ENCODE data around the gene DERL2.
A peak's percentile ranks its signal among the peaks of the same experiment; 100 is the strongest.

The DERL2 gene

GRCh38 chr17:5506307-5506706 is 20.3 kb upstream of the DERL2 start:
- no peak for DNase-seq
- in situ Hi-C loops (cut with MboI; ENCODE audit: low pct_unique_long_range_greater_than_20kb, low sequenced_read_pairs): no loop called here

- in situ Hi-C loops (cut with MboI; ENCODE audit: low pct_unique_long_range_greater_than_20kb, low sequenced_read_pairs): no loop called here
- no peak for DNase-seq
Observed at GRCh38 chr17:5502552-5502951, 16.6 kb upstream of the DERL2 start.

DNA sequence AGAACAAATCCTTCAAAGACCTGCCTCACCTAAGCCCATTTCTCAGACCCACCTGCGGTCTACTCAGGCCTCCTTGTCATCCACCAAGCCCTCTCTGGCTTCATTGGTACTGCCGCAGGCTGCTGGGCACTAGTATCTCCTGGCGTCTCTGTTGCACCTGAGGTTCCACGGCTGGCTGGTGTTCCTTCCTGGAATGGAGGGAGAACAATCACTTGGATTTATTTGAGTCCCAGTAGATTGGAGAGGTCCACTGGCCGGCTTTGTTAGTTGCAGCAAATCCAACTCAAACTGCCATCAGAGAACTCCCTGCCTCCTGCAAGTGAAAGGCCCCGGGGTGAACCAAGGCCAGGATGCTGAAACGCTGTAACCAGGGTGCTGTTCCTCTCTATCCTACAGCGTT is 15.7 kb upstream of the DERL2 start:
- no peak for DNase-seq
- in situ Hi-C loops (cut with MboI; ENCODE audit: low pct_unique_long_range_greater_than_20kb, low sequenced_read_pairs): no loop called here

DNA sequence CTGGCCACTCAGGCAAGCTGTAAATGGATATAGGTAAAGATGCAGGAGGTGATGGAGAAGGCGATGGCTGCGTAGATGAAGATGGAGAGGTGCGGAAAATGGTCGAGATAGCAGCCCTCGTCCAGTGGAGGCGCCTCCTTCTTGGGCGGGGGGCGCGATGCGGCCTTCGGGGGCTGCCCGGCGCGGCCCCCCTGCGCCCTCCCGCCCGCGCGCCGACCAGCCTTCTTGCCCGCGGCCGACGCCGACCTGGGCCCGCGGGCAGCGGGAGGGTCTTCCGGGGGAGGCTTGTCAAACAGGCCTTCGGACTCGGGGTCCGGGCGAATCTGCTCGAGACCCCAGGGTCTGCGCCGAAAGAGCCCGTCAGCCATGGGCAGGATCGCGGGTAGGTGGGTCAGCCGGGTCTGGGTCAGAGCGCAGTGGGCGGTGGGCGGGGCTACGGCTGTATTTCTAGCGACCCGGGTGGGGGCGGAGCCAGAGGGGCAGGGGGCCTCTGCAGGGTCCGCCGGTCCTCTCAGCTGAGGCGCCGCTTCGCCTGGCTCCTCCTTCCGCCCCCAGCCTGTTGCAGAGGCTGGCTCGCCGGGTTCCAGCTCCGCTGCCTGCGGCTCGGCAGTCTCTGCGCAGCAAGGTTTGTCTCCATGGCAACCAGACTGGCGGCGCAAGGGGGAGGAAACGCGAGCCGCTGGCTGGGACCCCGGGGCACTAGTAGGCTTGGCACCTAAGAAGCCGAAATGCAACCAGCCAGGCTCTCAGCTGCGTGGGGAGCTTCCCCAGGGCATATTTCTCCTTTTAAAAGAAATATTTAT is 14.8 kb upstream of the DERL2 start:
- DNase-seq: peak; percentile 79
- in situ Hi-C loops (cut with MboI; ENCODE audit: low pct_unique_long_range_greater_than_20kb, low sequenced_read_pairs): no loop called here

DNA sequence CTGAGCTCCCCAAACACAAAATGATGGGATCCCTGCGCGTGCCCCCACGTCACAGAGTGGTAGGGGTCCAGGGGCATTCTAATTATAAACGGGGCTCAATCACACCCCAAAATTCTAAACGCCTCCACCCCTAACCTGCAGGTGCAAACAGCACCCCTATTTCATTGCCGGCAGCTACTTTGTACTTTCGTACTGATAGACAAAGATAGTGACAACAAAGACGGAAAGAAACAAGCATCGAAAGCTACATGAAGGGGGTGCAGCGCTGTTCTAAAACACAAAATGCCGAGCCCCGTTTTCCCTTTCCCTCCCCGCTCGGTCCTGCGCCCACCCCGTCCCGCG is 14.2 kb upstream of the DERL2 start:
- in situ Hi-C loops (cut with MboI; ENCODE audit: low pct_unique_long_range_greater_than_20kb, low sequenced_read_pairs): no loop called here
- no peak for DNase-seq

DNA sequence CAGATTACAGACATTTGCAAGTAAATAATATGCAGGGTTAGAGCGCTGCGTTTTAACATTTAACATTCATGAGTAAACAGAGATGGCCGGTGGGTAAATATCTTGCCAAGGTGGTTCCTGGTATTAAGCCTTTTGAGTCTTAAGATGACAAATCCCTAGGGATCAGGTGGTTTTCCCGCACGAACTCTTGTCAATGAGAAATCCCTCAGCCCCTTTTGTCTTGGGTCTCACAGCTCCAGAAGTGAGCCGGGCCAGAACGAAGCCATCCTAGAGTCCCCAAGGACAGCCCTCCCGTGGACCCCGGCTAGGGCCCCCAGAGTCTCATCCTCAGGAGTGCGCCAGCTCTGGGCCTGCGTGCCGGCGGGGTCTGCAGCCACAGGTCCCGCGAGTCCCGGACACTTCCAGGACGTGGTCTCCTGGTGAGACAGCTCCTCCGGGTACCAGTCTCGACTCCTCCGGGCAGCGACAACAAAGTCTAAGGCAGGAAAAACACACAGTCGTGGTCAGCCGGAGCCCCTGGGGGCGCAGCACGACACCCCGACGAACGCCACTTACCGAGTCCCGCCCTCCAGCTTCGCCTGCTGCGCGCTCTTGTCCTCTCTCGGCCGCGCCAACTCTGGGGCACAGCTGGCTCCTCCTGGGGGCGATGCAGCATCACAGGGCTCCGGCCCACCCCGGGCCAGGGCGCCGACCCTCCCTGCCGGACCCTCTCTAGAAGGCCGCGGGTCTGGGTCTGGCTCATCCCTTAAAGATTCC is 13.7 kb upstream of the DERL2 start:
- in situ Hi-C loops (cut with MboI; ENCODE audit: low pct_unique_long_range_greater_than_20kb, low sequenced_read_pairs): no loop called here
- DNase-seq: no peak

DNA sequence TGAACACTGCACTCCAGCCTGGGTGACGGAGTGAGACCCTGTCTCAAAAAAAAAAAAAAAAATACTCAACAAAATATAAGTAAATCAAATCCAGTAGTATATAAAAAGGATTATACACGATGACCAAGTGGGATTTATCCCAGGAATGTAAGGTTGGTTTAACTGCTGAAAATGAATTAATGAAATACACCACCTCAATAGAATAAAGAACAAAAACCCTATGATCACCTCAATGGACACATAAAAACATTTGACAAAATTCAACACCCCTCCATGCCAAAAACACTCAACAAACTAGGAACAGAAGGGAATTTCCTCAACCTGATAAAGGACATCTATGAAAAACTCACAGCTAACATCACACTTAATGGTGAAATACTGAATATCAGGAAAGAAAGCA is 7.0 kb upstream of the DERL2 start:
- no peak for DNase-seq
- in situ Hi-C loops (cut with MboI; ENCODE audit: low pct_unique_long_range_greater_than_20kb, low sequenced_read_pairs): no loop called here

DNA sequence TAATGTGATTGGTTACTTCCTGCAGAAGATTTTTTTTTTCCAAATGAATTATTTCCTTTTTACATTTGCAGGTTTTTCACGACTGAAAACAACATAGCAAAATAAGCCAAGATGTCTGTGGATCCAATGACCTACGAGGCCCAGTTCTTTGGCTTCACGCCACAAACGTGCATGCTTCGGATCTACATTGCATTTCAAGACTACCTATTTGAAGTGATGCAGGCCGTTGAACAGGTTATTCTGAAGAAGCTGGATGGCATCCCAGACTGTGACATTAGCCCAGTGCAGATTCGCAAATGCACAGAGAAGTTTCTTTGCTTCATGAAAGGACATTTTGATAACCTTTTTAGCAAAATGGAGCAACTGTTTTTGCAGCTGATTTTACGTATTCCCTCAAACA is 2.8 kb upstream of the DERL2 start:
- in situ Hi-C loops (cut with MboI; ENCODE audit: low pct_unique_long_range_greater_than_20kb, low sequenced_read_pairs): no loop called here
- no peak for DNase-seq

GRCh38 chr17:5486206-5487124 is 487 bp upstream of the DERL2 start, which contains the start of gene MIS12:
Gene MIS12 (plus strand): TSS chr17:5486566. CDS start chr17:5488863, 2,297 bp downstream.
- in situ Hi-C loops (cut with MboI; ENCODE audit: low pct_unique_long_range_greater_than_20kb, low sequenced_read_pairs): no loop called here
- DNase-seq: peak; percentile 98

GRCh38 chr17:5481451-5481850 is 4.5 kb downstream of the DERL2 start:
- no peak for DNase-seq
- in situ Hi-C loops (cut with MboI; ENCODE audit: low pct_unique_long_range_greater_than_20kb, low sequenced_read_pairs): no loop called here

- no peak for DNase-seq
- in situ Hi-C loops (cut with MboI; ENCODE audit: low pct_unique_long_range_greater_than_20kb, low sequenced_read_pairs): no loop called here
Observed at GRCh38 chr17:5480962-5481361, 5.0 kb downstream of the DERL2 start.

GRCh38 chr17:5478992-5479391 is 7.0 kb downstream of the DERL2 start:
- in situ Hi-C loops (cut with MboI; ENCODE audit: low pct_unique_long_range_greater_than_20kb, low sequenced_read_pairs): no loop called here
- DNase-seq: no peak

DNA sequence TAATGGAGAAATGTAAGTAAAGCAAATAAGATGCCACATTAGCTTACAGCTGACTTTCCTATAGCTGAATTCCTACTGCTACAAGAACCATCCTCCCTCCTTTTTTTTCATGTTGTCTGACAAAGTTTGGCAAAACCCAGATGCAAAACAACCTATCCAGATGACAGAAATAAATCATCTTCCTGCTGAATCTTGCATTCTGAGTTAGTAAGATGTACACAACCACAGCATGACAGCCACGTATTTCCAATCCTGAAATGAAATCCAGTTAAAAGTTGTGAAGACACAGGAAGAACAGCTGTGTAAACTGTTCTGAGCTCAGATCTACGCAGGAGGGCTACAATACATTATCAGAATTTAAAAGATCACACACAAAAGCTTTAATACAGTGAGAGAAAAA is 12.1 kb downstream of the DERL2 start:
- DNase-seq: no peak
- in situ Hi-C loops (cut with MboI; ENCODE audit: low pct_unique_long_range_greater_than_20kb, low sequenced_read_pairs): no loop called here

GRCh38 chr17:5472511-5472910 is 13.5 kb downstream of the DERL2 start:
- in situ Hi-C loops (cut with MboI; ENCODE audit: low pct_unique_long_range_greater_than_20kb, low sequenced_read_pairs): no loop called here

DNA sequence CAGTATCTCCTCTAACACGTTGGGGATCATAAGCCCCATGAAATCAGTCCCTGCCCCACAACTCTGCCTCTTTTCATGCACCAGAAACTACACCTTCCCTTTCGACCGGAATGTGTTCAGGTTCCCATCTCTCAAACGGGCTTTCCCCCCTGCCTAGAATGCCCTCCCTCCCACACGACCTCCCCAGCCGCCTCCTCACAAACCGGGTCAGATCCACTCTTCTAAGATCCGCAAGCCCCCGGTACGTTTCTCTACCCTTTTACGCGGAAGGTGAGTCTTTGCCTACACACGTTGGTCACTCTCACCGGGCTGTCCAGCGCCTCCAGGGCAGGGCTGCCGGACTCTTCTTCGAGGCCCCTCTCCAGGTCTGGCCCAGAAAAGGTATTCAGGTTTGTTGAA is 17.9 kb downstream of the DERL2 start:
- in situ Hi-C loops (cut with MboI; ENCODE audit: low pct_unique_long_range_greater_than_20kb, low sequenced_read_pairs): no loop called here
- peak; percentile 33 for DNase-seq

More at GRCh38 chr17:5472511-5472910, 13.5 kb downstream of the DERL2 start:
- no peak for DNase-seq

DNA sequence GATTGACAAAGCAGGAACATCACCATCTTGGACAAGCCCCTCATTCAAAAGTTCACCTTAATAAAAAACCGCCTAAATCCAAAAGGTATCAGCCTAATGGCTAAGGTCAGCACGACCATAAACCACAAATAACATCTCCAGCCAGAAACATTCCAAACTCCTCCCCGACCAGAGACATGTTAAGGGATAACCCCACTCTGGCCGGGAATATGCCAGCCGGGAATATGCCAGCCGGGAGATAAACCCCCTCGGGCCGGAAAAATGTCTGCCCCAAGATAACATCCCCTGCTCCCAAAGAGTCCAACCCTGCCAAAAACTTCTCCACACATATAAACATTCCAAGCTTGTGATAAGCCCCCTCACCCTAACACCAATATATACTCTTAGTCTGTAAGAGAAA is 18.6 kb downstream of the DERL2 start:
- no peak for DNase-seq

GRCh38 chr17:5466295-5466694 is 19.7 kb downstream of the DERL2 start:
- in situ Hi-C loops (cut with MboI; ENCODE audit: low pct_unique_long_range_greater_than_20kb, low sequenced_read_pairs): no loop called here
- DNase-seq: no peak

More for the DNA sequence above, 18.6 kb downstream of the DERL2 start:
- in situ Hi-C loops (cut with MboI; ENCODE audit: low pct_unique_long_range_greater_than_20kb, low sequenced_read_pairs): no loop called here

- in situ Hi-C loops (cut with MboI; ENCODE audit: low pct_unique_long_range_greater_than_20kb, low sequenced_read_pairs): no loop called here
- DNase-seq: peak; percentile 17
Observed at GRCh38 chr17:5464717-5465507, 21.1 kb downstream of the DERL2 start.

DNA sequence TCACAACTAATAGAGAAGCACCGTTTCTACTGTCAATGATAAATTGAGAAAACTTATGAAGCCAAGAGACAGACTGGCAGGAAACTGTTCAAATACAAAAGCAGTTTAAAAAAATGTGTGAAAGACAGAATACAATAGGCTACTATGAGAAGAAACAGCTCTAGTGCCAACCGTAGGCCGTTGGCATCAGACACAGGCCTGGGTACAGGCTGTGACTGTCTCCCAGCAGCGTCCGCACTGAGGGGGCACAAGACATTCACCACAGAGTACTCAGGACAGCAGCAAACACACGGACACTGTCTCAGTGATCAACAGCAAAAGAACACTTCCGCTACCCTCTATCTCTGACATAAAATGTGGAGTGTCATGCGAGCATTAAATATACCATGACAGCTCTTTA is 39.2 kb downstream of the DERL2 start:
- no peak for DNase-seq
- in situ Hi-C loops (cut with MboI; ENCODE audit: low pct_unique_long_range_greater_than_20kb, low sequenced_read_pairs): no loop called here
